Liver (tissue), 9 donors: ENCODE measurements around the gene OSTN. TPM values are rescaled to one million over a fixed set of nuclear protein-coding genes. Genes with fewer than 3 reads are reported as not detected.
"Not testable (repeated sequence)": the region's sequence is repeated elsewhere in the genome, so short reads cannot be mapped to it uniquely, and the experiment has no call there.

Experiments
- DNase-seq: peaks from one replicate; pipeline ENCODE4 v3.0.0-alpha.2; 2017; ENCODE audit warnings: low spot score
- H3K27ac ChIP-seq, 2 donors: one replicate each; pipeline ENCODE4 v1.7.0; 2013; ENCODE audit warnings: inconsistent platforms in 2 of 2, low read length in 2 of 2, control low read depth in 1 of 2, low read depth in 1 of 2, mild to moderate bottlenecking in 1 of 2
- H3K27me3 ChIP-seq, 4 donors: one replicate each; pipeline versions ENCODE4 v1.6.1 to v1.7.0; 2013; ENCODE audit warnings: low read length in 3 of 4, inconsistent platforms in 1 of 4, mild to moderate bottlenecking in 1 of 4, moderate library complexity in 1 of 4; ENCODE audit not compliant: control insufficient read depth in 4 of 4, insufficient read depth in 4 of 4
- H3K36me3 ChIP-seq, 4 donors: one replicate each; pipeline versions ENCODE4 v1.6.1 to v1.7.0; 2013; ENCODE audit warnings: low read length in 3 of 4, mild to moderate bottlenecking in 3 of 4, low read depth in 1 of 4, moderate library complexity in 1 of 4; ENCODE audit not compliant: control insufficient read depth in 4 of 4, insufficient read depth in 3 of 4
- H3K4me1 ChIP-seq, 4 donors: one replicate each; pipeline versions ENCODE4 v1.6.1 to v1.7.0; 2013; ENCODE audit warnings: low read length in 3 of 4, mild to moderate bottlenecking in 3 of 4, moderate library complexity in 1 of 4; ENCODE audit not compliant: control insufficient read depth in 4 of 4, insufficient read depth in 4 of 4
- H3K4me3 ChIP-seq, 3 donors: one replicate each; pipeline versions ENCODE4 v1.6.1 to v1.7.0; 2013; ENCODE audit warnings: low read length in 3 of 3, control low read depth in 1 of 3, low read depth in 1 of 3, mild to moderate bottlenecking in 1 of 3
- H3K9ac ChIP-seq, 2 donors: one replicate each; pipeline ENCODE4 v1.7.0; 2013; ENCODE audit warnings: low read length in 2 of 2, mild to moderate bottlenecking in 2 of 2, moderate library complexity in 2 of 2, control low read depth in 1 of 2, low read depth in 1 of 2
- H3K9me3 ChIP-seq, 4 donors: one replicate each; pipeline versions ENCODE4 v1.6.1 to v1.7.0; 2013; ENCODE audit warnings: low read length in 3 of 4; ENCODE audit not compliant: control insufficient read depth in 4 of 4
- FOXA1 ChIP-seq: IDR thresholded peaks from 2 replicates; pipeline ENCODE4 v1.6.1; 2016; ENCODE audit warnings: antibody characterized with exemption
- GABPA ChIP-seq, 2 donors: IDR thresholded peaks in 1 of 2; conservative IDR thresholded peaks in 1 of 2; 2 replicates each; pipeline ENCODE4 v1.6.1; 2016; ENCODE audit warnings: antibody characterized with exemption in 2 of 2, mild to moderate bottlenecking in 1 of 2, moderate library complexity in 1 of 2
- HNF4A ChIP-seq, 2 donors: conservative IDR thresholded peaks; 2 replicates each; pipeline ENCODE4 v1.6.1; 2016; ENCODE audit warnings: antibody characterized with exemption in 2 of 2, mild to moderate bottlenecking in 2 of 2
- HNF4G ChIP-seq: IDR thresholded peaks from 2 replicates; pipeline ENCODE4 v1.6.1; 2016; ENCODE audit warnings: antibody characterized with exemption
- JUND ChIP-seq, 2 donors: IDR thresholded peaks; 2 replicates each; pipeline ENCODE4 v1.6.1; 2016; ENCODE audit warnings: antibody characterized with exemption in 2 of 2
- NR2F2 ChIP-seq: IDR thresholded peaks from 2 replicates; pipeline ENCODE4 v1.6.1; 2016; ENCODE audit warnings: antibody characterized with exemption
- RAD21 ChIP-seq, 2 donors: IDR thresholded peaks; 2 replicates each; pipeline ENCODE4 v1.6.1; 2016; ENCODE audit warnings: antibody characterized with exemption in 2 of 2, mild to moderate bottlenecking in 2 of 2
- RXRA ChIP-seq, 2 donors: IDR thresholded peaks; 2 replicates each; pipeline ENCODE4 v1.6.1; 2017 to 2018; ENCODE audit warnings: antibody characterized with exemption in 2 of 2, mild to moderate bottlenecking in 1 of 2
- SP1 ChIP-seq: IDR thresholded peaks from 2 replicates; pipeline ENCODE4 v1.6.1; 2018; ENCODE audit warnings: antibody characterized with exemption, mild to moderate bottlenecking
- TAF1 ChIP-seq: conservative IDR thresholded peaks from 2 replicates; pipeline ENCODE4 v1.6.1; 2016; ENCODE audit warnings: antibody characterized with exemption, mild to moderate bottlenecking
- YY1 ChIP-seq: IDR thresholded peaks from 2 replicates; pipeline ENCODE4 v1.6.1; 2016; ENCODE audit warnings: antibody characterized with exemption, mild to moderate bottlenecking
- WGBS: extraction: QIAGEN DNeasy Blood & Tissue Kit; methylation state at CpG from one replicate; pipeline ENCODE4 v1.1.7; 2013; 5-methylcytosine and 5-hydroxymethylcytosine counted together
- polyA plus RNA-seq, 2 donors: library from polyadenylated mRNA; stranded (reverse) in 1 of 2; unstranded in 1 of 2; fragments of 200-250 nt in 1 of 2; fragments of >200 nt in 1 of 2; fragmentation: Nextera tagmentation in 1 of 2; extraction: Ambion mirVana in 1 of 2; gene quantifications; one replicate each; pipeline versions ENCODE4 v1.2.1 to v1.2.3, GENCODE V29; 2013 to 2015
- total RNA-seq, 2 donors: library from RNA; depleted of rRNA; stranded (reverse); fragments of >200 nt; gene quantifications; one replicate each; pipeline ENCODE4 v1.2.3, GENCODE V29; 2014
- TF ChIP-seq, protein P1 (sequence below): IDR thresholded peaks from 2 replicates; pipeline ENCODE4 v1.6.1; 2016; ENCODE audit warnings: antibody characterized with exemption, mild to moderate bottlenecking
- TF ChIP-seq, protein P2 (sequence below): IDR thresholded peaks from 2 replicates; pipeline ENCODE4 v1.6.1; 2016; ENCODE audit warnings: antibody characterized with exemption
- TF ChIP-seq, protein P3 (sequence below): fragments of 150-350 bp; IDR thresholded peaks from 2 replicates; pipeline ENCODE4 v1.5.1; 2017; ENCODE audit warnings: improper control_type of control experiment, low read depth, low read length; ENCODE audit not compliant: missing input control
- donor health status: healthy.
- donor health status: healthy.
- donor health status: healthy.
- donor health status: healthy.
- donor health status: healthy.

Gene OSTN
- total and polyA plus RNA-seq, 4 donors: not detected

DNA sequence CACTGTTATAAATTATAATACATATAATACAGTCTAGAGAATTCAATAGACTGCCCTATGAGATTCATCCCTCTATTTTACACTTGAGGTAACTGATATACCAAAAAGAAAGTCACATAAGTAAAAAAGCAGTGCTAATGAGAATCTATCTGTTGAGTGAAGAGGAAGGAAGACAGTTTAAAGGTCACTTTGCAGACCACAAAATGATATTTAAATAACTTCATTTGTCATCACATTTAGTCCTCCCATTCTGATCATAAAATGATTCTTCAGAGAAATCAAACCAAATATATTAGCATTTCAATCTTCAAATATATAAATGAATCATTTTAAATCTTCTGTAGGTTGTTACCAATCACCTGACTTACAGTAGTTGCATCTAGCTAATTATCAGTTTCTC lies 69.7 kb downstream of the OSTN start (continued):
- TF ChIP-seq, protein P1, sequence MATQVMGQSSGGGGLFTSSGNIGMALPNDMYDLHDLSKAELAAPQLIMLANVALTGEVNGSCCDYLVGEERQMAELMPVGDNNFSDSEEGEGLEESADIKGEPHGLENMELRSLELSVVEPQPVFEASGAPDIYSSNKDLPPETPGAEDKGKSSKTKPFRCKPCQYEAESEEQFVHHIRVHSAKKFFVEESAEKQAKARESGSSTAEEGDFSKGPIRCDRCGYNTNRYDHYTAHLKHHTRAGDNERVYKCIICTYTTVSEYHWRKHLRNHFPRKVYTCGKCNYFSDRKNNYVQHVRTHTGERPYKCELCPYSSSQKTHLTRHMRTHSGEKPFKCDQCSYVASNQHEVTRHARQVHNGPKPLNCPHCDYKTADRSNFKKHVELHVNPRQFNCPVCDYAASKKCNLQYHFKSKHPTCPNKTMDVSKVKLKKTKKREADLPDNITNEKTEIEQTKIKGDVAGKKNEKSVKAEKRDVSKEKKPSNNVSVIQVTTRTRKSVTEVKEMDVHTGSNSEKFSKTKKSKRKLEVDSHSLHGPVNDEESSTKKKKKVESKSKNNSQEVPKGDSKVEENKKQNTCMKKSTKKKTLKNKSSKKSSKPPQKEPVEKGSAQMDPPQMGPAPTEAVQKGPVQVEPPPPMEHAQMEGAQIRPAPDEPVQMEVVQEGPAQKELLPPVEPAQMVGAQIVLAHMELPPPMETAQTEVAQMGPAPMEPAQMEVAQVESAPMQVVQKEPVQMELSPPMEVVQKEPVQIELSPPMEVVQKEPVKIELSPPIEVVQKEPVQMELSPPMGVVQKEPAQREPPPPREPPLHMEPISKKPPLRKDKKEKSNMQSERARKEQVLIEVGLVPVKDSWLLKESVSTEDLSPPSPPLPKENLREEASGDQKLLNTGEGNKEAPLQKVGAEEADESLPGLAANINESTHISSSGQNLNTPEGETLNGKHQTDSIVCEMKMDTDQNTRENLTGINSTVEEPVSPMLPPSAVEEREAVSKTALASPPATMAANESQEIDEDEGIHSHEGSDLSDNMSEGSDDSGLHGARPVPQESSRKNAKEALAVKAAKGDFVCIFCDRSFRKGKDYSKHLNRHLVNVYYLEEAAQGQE: no peak
- TF ChIP-seq SP1 (no peak), RAD21 (IDR thresholded peaks at IDR 0.05) (no peak), TAF1 (no peak)

DNA sequence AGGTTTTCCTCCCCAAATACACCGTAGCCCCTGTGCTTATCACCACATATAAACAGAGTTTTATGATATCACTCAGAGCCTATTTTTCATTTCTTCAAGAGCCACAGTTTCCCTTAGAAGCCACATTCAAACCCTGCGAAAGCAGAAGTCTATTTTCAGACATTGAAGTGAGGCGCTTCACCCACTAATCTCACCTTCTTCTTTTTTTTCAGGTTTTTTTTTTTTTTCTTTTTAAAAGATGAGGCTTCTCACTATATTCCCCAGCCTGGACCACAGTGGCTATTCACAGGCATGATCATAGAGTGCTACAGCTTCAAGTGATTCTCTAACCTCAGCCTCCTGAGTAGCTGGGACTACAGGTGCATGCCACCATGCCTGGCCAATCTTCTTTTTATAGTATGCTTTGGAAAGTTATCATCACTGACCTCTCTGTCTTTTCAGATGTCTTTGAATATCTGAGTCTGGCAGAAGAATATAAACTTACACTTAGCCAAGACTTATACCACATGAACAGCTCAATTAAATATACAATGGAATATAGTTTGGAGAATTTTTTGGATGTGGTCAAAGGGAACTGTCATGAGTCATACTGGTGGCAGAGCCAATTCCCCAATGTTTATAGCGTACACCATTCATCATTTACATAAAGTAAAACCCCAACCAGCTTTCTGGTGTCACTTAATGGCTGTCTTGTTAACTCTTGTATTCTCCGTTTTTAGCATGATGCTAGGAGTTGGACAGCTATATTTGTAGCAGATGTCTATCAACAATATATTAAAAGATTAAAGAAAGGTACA lies 70.4 kb downstream of the OSTN start:
- H3K4me3 ChIP-seq: no peak overlapping the region
- DNase-seq: no peak
- TF ChIP-seq GABPA (IDR thresholded peaks at IDR 0.05 in 1 of 2, conservative IDR thresholded peaks at IDR 0.05 in 1 of 2): no peak
- TF ChIP-seq, protein P2, sequence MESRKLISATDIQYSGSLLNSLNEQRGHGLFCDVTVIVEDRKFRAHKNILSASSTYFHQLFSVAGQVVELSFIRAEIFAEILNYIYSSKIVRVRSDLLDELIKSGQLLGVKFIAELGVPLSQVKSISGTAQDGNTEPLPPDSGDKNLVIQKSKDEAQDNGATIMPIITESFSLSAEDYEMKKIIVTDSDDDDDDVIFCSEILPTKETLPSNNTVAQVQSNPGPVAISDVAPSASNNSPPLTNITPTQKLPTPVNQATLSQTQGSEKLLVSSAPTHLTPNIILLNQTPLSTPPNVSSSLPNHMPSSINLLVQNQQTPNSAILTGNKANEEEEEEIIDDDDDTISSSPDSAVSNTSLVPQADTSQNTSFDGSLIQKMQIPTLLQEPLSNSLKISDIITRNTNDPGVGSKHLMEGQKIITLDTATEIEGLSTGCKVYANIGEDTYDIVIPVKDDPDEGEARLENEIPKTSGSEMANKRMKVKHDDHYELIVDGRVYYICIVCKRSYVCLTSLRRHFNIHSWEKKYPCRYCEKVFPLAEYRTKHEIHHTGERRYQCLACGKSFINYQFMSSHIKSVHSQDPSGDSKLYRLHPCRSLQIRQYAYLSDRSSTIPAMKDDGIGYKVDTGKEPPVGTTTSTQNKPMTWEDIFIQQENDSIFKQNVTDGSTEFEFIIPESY: no peak
- no peak for TF ChIP-seq NR2F2
- no peak for TF ChIP-seq JUND (IDR thresholded peaks at IDR 0.05)
- TF ChIP-seq HNF4G: no peak
- TF ChIP-seq RXRA (IDR thresholded peaks at IDR 0.05): no peak
- H3K4me1 ChIP-seq: no peaks in the 10 kb centered on the region
- no peak overlapping the region for H3K9ac ChIP-seq
- H3K27me3 ChIP-seq: no peaks in the 10 kb centered on the region
- no peaks in the 10 kb centered on the region for H3K36me3 ChIP-seq
- 83% methylated on average over 5 of the region's 5 CpGs for WGBS
- H3K9me3 ChIP-seq: no peaks in the 10 kb centered on the region
- no peak overlapping the region for H3K27ac ChIP-seq

DNA sequence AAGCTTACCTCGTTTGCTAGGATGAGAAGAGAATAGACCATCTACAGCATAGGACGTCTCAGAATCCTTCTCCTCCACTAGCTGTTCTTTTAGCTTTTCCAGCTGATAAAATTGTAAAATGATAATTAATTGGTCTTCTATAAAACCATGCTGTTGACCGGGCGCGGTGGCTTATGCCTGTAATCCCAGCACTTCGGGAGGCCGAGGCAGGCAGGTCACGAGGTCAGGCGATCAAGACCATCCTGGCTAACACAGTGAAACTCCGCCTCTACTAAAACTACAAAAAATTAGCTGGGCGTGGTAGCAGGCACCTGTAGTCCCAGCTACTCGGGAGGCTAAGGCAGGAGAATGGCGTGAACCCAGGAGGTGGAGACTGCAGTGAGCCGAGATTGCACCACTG lies 76.2 kb downstream of the OSTN start:
- DNase-seq, H3K9ac ChIP-seq, H3K9me3 ChIP-seq, H3K27ac ChIP-seq, H3K27me3 ChIP-seq, H3K36me3 ChIP-seq, H3K4me3 ChIP-seq, H3K4me1 ChIP-seq: not testable (repeated sequence)
- WGBS: 95% methylated on average over 14 of the region's 14 CpGs

DNA sequence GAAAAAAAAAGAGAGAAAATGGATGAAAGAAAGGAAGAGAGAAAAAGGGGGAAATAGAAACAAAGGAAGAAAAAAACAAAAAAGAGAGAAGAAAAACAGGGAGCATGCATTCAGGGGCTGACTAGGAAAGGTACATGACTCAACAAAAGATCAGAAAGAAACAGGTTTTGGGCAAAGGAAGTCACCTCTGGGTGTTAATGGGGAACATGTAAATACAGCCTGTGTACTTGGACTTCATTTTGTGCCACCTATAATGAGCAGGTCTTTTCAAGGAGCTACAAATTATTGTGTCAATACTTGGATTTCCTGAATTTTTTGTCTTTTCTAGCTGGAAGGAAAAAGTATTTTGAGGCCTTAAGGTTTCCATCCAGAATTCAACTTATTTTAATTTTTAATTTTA lies 76.7 kb downstream of the OSTN start:
- Histone ChIP-seq H3K36me3 (no peaks in the 10 kb centered on the region), H3K4me1 (peaks cover 0 to 3% (median 2%) of the 10 kb centered on the region in 4 donors), H3K9ac (no peak overlapping the region), H3K27ac (no peak overlapping the region), H3K9me3 (no peaks in the 10 kb centered on the region), H3K27me3 (no peaks in the 10 kb centered on the region), H3K4me3 (no peak overlapping the region)
- DNase-seq: no peak
- TF ChIP-seq FOXA1 (no peak), JUND (IDR thresholded peaks at IDR 0.05) (no peak), SP1 (no peak), HNF4G (no peak), GABPA (IDR thresholded peaks at IDR 0.05 in 1 of 2, conservative IDR thresholded peaks at IDR 0.05 in 1 of 2) (no peak), RAD21 (IDR thresholded peaks at IDR 0.05) (no peak), HNF4A (conservative IDR thresholded peaks at IDR 0.05) (no peak), YY1 (no peak)
- TF ChIP-seq, protein P1: no peak
- TF ChIP-seq, protein P3, sequence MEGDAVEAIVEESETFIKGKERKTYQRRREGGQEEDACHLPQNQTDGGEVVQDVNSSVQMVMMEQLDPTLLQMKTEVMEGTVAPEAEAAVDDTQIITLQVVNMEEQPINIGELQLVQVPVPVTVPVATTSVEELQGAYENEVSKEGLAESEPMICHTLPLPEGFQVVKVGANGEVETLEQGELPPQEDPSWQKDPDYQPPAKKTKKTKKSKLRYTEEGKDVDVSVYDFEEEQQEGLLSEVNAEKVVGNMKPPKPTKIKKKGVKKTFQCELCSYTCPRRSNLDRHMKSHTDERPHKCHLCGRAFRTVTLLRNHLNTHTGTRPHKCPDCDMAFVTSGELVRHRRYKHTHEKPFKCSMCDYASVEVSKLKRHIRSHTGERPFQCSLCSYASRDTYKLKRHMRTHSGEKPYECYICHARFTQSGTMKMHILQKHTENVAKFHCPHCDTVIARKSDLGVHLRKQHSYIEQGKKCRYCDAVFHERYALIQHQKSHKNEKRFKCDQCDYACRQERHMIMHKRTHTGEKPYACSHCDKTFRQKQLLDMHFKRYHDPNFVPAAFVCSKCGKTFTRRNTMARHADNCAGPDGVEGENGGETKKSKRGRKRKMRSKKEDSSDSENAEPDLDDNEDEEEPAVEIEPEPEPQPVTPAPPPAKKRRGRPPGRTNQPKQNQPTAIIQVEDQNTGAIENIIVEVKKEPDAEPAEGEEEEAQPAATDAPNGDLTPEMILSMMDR: no peak
